ENCODE measurements around the gene PDZD2. TPM values are rescaled to one million over a fixed set of nuclear protein-coding genes. Genes with fewer than 3 reads are reported as not detected.

The PDZD2 gene
- total RNA-seq, 2 experiments from 2014 or later, result 1.3 to 1.8 TPM

GRCh38 chr5:32027093-32027716 lies 388.3 kb downstream of the PDZD2 start:
- ChIA-PET CTCF (no interaction called here), POLR2A (no interaction called here)
- no peaks in the 10 kb centered on the region for H3K9me3 Mint-ChIP-seq
- no peaks in the 10 kb centered on the region for H3K27me3 Mint-ChIP-seq
- no peak overlapping the region for H3K4me3 Mint-ChIP-seq
- no peaks in the 10 kb centered on the region for H3K36me3 Mint-ChIP-seq (ENCODE audit: low read depth)
- Histone ChIP-seq H3K27me3 (ENCODE audit: control insufficient read depth in 1 of 2, insufficient read depth in 2 of 2, low read length in 2 of 2) (no peaks in the 10 kb centered on the region), H3K4me3 (ENCODE audit: low read length) (no peak overlapping the region), H3K4me1 (ENCODE audit: insufficient read depth, low read length) (no peaks in the 10 kb centered on the region), H3K9me3 (ENCODE audit: control insufficient read depth in 1 of 2, insufficient read depth in 1 of 2, low read length in 2 of 2) (no peaks in the 10 kb centered on the region), H3K36me3 (ENCODE audit: insufficient read depth, low read length) (no peaks in the 10 kb centered on the region), H3K27ac (ENCODE audit: low read depth in 1 of 2, low read length in 2 of 2) (no peak overlapping the region)
- TF ChIP-seq, protein P1, sequence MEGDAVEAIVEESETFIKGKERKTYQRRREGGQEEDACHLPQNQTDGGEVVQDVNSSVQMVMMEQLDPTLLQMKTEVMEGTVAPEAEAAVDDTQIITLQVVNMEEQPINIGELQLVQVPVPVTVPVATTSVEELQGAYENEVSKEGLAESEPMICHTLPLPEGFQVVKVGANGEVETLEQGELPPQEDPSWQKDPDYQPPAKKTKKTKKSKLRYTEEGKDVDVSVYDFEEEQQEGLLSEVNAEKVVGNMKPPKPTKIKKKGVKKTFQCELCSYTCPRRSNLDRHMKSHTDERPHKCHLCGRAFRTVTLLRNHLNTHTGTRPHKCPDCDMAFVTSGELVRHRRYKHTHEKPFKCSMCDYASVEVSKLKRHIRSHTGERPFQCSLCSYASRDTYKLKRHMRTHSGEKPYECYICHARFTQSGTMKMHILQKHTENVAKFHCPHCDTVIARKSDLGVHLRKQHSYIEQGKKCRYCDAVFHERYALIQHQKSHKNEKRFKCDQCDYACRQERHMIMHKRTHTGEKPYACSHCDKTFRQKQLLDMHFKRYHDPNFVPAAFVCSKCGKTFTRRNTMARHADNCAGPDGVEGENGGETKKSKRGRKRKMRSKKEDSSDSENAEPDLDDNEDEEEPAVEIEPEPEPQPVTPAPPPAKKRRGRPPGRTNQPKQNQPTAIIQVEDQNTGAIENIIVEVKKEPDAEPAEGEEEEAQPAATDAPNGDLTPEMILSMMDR (IDR thresholded peaks at IDR 0.05), result no peak
- no peak overlapping the region for H3K27ac Mint-ChIP-seq
- DNase-seq, result no peak
- H3K4me1 Mint-ChIP-seq (ENCODE audit: low read depth), result peaks cover 6% of the 10 kb centered on the region
- intact Hi-C loops (cut with DNase I, micrococcal nuclease), result no loop called here
- ATAC-seq (ENCODE audit: poor library complexity), result no peak

DNA sequence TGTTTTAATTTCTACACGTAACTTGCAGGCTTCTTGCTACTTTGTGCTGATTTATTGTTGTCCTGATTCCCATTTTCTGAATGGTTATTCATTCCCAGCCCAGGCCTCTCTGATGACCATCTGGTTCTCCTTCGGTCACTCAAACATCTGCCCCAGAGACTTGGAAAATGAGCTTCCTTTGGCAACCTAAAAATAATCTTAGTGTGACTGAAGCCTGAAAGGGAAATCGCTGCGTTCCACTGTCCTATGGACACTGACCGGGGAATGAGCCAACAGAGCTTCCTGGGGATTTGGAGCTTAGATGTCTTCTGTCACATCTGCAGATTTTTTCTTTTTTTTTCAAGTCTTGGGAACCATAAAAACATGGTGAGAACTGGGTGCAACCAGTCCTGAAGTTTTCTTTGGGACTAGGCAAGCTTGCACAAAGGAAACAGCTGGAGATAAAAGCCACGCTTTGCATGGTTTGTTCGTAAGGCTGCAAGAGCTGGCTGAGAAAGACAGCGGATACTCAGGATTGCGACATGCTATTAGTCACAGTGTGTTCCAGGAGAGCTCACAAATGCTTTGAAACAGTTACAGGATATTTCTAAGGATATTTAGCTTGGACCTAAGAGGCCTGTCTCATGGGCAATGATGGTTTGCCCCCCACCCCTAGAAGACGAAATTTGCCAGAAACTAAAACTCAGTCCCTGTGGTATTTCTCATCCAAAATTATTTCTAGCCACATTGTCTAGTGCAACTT lies 389.0 kb downstream of the PDZD2 start:
- no peaks in the 10 kb centered on the region for H3K27me3 ChIP-seq (ENCODE audit: control insufficient read depth in 1 of 2, insufficient read depth in 2 of 2, low read length in 2 of 2)
- Mint-ChIP-seq H3K9me3 (no peaks in the 10 kb centered on the region), H3K27ac (no peak overlapping the region), H3K27me3 (no peaks in the 10 kb centered on the region), H3K4me3 (no peak overlapping the region), H3K4me1 (ENCODE audit: low read depth) (peaks cover 13% of the 10 kb centered on the region), H3K36me3 (ENCODE audit: low read depth) (no peaks in the 10 kb centered on the region)
- peak in 2 of 14 experiments; percentile 21 to 32 for DNase-seq
- ATAC-seq (ENCODE audit: poor library complexity), result no peak
- H3K9me3 ChIP-seq (ENCODE audit: control insufficient read depth in 1 of 2, insufficient read depth in 1 of 2, low read length in 2 of 2), result no peaks in the 10 kb centered on the region
- intact Hi-C loops (cut with DNase I, micrococcal nuclease), result no loop called here
- POLR2A ChIA-PET, result no interaction called here
- TF ChIP-seq, protein P1 (IDR thresholded peaks at IDR 0.05), result no peak
- H3K36me3 ChIP-seq (ENCODE audit: insufficient read depth, low read length), result no peaks in the 10 kb centered on the region
- peaks cover 3% of the 10 kb centered on the region for H3K4me1 ChIP-seq (ENCODE audit: insufficient read depth, low read length)
- H3K27ac ChIP-seq (ENCODE audit: low read depth in 1 of 2, low read length in 2 of 2), result no peak overlapping the region
- CTCF ChIA-PET, result no interaction called here
- no peak overlapping the region for H3K4me3 ChIP-seq (ENCODE audit: low read length)

DNA sequence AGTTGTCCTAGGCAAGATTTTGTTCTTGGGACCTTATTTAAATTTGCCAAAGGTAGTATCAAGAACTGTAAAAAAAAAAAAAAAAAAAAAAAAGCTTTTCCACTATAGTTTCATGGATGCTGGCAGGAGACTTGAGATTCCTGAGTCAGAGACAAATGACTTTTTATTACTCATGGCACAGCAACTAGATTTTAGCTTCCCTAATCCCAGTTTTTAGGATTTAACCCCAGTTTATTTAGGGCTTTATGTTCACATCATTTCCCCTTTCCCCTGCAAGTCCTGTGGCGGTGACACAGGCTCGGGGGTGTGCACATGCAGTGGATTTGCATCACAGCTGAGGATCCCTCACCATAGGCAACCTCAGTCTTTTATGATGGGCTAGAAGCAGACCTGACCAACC lies 390.3 kb downstream of the PDZD2 start:
- Mint-ChIP-seq H3K9me3 (no peaks in the 10 kb centered on the region), H3K4me1 (ENCODE audit: low read depth) (peaks cover 25% of the 10 kb centered on the region), H3K4me3 (no peak overlapping the region), H3K36me3 (ENCODE audit: low read depth) (no peaks in the 10 kb centered on the region), H3K27ac (no peak overlapping the region), H3K27me3 (no peaks in the 10 kb centered on the region)
- intact Hi-C loops (cut with DNase I, micrococcal nuclease), result no loop called here
- H3K27ac ChIP-seq (ENCODE audit: low read depth in 1 of 2, low read length in 2 of 2), result no peak overlapping the region
- peaks cover 10% of the 10 kb centered on the region for H3K4me1 ChIP-seq (ENCODE audit: insufficient read depth, low read length)
- H3K9me3 ChIP-seq (ENCODE audit: control insufficient read depth in 1 of 2, insufficient read depth in 1 of 2, low read length in 2 of 2), result no peaks in the 10 kb centered on the region
- H3K36me3 ChIP-seq (ENCODE audit: insufficient read depth, low read length), result no peaks in the 10 kb centered on the region
- H3K4me3 ChIP-seq (ENCODE audit: low read length), result no peak overlapping the region
- ChIA-PET CTCF (no interaction called here), POLR2A (interaction anchor here (1.4 kb wide), 1 partner anchor 9 kb away, joined by 6 read pairs; no protein-coding TSS in a partner anchor)
- no peaks in the 10 kb centered on the region for H3K27me3 ChIP-seq (ENCODE audit: control insufficient read depth in 1 of 2, insufficient read depth in 2 of 2, low read length in 2 of 2)
- DNase-seq (no peak), ATAC-seq (ENCODE audit: poor library complexity) (no peak)
- TF ChIP-seq, protein P1 (IDR thresholded peaks at IDR 0.05), result no peak
